ENCODE measurements around the gene DLEC1.

The DLEC1 gene

DNA sequence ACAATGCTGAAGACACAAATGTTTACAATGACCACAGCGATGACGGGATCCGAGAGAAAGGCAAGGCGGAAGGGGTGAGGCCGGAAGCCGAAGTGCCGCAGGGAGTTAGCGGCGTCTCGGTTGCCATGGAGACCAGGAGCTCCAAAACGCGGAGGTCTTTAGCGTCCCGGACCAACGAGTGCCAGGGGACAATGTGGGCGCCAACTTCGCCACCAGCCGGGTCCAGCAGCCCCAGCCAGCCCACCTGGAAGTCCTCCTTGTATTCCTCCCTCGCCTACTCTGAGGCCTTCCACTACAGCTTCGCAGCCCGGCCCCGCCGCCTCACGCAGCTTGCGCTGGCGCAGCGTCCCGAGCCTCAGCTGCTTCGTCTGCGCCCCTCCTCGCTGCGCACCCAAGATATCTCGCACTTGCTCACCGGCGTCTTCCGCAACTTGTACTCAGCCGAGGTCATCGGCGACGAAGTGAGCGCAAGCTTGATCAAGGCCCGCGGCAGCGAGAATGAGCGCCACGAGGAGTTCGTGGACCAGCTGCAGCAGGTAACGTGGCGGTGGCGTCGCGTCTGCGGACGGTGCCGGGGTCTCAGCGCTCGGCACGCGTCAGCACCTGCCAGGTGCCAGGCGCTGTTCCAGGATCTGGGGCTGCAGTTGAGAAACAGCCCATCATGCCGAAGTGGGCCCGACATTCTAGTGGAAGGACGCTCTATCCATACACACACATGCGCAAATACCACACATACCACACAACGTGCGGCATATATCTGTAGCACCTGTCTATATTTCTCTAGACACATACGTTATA, at the start of gene DLEC1:
DLEC1 (plus strand) TSS at position 108 of the 798 bp plus-strand sequence; CDS start at position 126, 18 bp downstream.
- DNase-seq, result no peak

- DNase-seq, result no peak
Observed at GRCh38 chr3:37989821-37990480, 49.1 kb upstream of the DLEC1 start.

DNA sequence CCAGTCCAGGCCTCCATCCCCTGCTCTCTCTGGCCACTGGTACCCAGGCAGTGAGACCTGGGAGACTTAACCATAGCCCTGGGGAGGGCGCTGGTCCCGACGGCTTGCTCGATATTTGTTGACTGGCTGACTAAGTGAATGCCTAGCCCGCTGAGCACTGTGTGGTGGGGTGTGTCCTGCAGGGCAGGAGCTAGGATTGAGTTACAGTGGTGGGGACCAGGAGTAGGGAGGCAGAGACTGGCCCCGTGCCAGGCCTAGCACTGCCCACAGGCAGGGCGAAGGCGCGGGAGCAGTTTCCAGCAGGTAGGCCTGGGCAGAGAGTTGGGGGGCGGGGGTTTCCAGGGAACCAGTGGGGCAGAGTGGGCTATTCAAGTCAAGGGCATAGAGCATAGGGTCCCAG, 48.5 kb upstream of the DLEC1 start, which contains the start of gene VILL:
VILL (plus strand) TSS at position 260 of the 400 bp plus-strand sequence. CDS start 2,887 bp downstream, outside the sequence.
- no peak for DNase-seq

GRCh38 chr3:37991109-37991508, 47.9 kb upstream of the DLEC1 start:
- no peak for DNase-seq

GRCh38 chr3:37991823-37992222, 47.2 kb upstream of the DLEC1 start:
- no peak for DNase-seq

- no peak for DNase-seq
Observed at GRCh38 chr3:37992271-37993066, 46.5 kb upstream of the DLEC1 start.

DNA sequence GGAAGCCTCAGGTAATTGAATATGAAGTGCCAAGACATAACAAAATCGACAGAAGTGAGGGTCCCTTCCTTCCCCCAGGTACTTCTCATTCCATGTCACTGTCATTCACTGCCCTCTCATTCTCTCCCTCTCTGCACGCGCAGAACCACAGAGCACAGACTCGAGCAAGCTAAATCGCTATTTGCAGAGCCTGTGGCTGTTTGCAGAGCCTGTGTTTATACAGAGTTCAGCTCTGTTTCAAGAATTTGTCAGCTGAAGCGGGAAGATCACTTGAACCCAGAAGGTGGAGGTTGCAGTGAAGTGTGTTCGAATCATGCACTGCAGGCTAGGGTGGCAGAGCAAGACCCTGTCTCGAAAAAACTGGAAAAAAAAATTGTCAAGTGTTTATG, 45.9 kb upstream of the DLEC1 start:
- DNase-seq, result no peak

GRCh38 chr3:37993460-37993819, 45.6 kb upstream of the DLEC1 start:
- DNase-seq, result no peak

DNA sequence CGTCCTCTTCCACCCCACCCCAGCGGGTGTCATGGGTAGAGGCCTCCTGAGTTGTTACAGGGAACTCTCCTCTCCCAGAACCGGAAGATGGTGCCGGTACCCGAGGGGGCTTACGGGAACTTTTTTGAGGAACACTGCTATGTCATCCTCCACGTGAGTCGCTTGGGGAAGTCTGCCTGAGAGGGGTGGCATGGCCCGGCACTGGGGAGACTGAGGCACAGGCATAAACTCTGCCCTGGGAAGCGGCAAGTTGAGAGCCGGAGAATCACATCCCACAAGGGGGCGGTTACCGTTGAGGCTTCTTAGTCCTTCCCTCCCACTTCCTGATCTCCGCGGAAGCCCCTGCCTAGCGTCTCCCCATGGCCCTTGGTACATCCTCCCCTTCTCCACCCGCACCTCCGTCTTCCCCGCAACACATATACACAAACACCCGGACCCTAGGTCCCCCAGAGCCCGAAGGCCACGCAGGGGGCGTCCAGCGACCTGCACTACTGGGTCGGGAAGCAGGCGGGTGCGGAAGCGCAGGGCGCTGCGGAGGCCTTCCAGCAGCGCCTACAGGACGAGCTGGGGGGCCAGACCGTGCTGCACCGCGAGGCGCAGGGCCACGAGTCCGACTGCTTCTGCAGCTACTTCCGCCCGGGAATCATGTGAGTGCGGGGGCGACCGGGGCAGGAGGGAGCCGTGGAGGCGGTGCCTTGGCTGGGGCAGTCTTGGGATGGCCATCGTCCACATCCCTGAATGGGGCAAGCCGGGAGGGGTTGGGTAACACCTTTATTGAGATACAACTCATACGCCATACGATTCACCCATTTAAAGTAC, 45.0 kb upstream of the DLEC1 start:
- no peak for DNase-seq

- DNase-seq, result no peak
Observed at GRCh38 chr3:37994639-37994972, 44.4 kb upstream of the DLEC1 start.

DNA sequence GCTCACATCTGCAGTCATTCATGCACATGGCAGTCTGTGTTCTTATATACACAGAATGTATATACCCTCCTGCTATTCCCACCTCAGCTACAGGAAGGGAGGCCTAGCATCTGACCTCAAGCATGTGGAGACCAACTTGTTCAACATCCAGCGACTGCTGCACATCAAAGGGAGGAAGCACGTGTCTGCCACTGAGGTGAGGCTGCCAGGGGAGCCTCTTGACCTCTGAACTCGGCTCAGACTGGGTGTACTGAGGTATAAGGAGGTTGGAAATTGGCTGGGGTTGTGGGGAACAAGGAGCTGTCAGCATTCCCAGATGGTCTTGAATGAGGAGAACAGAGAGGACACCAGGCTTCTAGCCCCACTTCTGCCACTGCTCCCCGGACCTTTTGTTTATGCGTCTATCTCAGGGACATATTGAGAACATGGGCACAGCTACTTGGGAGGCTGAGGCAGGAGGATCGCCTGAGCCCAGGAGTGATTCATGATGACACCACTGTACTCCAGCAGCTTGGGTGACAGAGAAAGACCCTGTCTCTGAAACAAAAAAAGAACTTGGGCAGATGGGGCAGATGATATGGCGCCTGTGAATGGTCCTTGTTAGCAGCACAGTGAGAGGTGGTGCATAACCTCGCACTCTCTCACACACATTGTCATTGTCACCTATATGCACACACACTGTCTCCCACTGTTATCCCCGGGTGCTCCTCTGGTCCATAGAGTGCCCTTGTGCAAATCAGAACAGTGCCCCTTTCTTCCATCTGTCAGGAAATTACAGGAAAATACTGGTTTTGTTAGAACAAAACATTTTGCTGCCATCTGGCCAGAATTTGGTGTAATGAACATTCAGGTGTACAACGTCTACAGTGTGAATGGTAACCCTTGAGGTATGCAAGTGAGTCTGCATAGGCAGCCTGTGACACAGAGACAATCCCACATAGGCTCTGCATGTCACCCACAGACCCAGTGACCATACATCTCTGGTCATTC, 43.1 kb upstream of the DLEC1 start:
- DNase-seq, result no peak

DNA sequence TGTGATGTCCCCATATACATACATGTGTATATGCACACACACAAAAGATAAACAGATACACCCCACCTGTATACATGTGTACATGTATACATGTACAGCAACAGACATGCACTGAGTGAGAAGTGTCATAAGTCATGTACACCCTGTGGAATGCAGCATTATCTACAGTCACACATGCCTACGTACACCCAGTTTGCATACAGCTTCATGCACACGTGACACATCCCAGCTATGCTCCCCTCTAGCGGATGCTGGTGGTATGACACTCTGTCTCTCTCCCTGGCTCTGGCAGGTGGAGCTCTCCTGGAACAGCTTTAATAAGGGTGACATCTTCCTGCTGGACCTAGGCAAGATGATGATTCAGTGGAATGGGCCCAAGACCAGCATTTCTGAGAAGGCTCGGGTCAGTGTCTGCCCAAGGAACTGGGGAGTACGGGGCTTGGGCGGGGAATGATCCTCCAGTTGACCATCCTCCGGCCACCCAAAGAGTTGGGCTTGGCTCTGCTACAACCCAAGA, 42.2 kb upstream of the DLEC1 start:
- no peak for DNase-seq

GRCh38 chr3:37997342-37997741, 41.7 kb upstream of the DLEC1 start:
- no peak for DNase-seq

DNA sequence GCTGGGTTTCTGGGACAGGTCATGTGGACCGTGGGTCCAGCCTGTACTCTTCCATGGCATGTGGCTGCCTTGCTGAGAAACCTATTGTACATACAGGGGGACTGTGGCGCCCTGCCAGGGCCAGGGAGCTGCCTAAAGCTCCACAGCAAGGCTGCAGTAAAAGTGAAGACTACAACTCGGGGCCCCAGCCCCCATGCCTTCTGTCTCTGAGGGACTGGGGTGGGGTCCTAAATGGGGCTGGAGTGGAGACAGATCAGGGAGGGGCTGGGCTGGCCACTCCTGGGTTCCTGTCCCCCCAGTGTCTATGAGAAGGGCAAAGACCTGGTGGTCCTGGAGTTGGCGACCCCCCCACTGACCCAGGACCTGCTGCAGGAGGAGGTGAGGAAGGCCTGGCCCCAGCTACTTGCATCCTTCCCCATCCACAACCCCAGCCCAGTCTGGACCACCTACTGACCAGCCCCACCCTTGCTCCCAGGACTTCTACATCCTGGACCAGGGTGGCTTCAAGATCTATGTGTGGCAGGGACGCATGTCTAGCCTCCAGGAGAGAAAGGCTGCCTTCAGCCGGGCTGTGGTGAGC, 41.1 kb upstream of the DLEC1 start:
- no peak for DNase-seq

GRCh38 chr3:37999836-38000235, 39.2 kb upstream of the DLEC1 start:
- DNase-seq, result no peak

- DNase-seq, result no peak
Observed at GRCh38 chr3:38000242-38000916, 38.6 kb upstream of the DLEC1 start.

- no peak for DNase-seq
Observed at GRCh38 chr3:38000965-38001455, 38.0 kb upstream of the DLEC1 start.

DNA sequence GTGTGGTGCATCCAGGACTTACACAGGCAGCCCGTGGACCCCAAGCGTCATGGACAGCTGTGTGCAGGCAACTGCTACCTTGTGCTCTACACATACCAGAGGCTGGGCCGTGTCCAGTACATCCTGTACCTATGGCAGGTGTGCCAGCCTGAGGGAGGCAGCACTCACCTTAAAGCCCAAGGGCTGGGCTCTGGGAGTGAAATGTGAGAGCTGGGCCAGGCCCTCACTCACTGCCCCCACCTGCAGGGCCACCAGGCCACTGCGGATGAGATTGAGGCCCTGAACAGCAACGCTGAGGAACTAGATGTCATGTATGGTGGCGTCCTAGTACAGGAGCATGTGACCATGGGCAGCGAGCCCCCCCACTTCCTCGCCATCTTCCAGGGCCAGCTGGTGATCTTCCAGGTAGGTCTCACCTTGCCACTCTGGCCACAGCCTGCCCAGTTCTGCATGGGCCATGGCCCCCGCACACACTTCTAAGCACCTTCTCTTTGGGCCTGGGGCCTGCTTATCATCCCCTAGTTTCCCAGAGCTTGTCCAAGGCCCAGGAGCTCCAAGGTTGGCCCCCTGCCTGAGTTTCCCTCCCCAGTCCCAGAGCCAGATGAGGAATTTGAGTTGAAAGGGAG, 37.4 kb upstream of the DLEC1 start:
- DNase-seq, result no peak

- DNase-seq, result no peak
Observed at GRCh38 chr3:38002291-38002876, 36.6 kb upstream of the DLEC1 start.
